ENCODE measurements around the gene CHRDL2.

The CHRDL2 gene

DNA sequence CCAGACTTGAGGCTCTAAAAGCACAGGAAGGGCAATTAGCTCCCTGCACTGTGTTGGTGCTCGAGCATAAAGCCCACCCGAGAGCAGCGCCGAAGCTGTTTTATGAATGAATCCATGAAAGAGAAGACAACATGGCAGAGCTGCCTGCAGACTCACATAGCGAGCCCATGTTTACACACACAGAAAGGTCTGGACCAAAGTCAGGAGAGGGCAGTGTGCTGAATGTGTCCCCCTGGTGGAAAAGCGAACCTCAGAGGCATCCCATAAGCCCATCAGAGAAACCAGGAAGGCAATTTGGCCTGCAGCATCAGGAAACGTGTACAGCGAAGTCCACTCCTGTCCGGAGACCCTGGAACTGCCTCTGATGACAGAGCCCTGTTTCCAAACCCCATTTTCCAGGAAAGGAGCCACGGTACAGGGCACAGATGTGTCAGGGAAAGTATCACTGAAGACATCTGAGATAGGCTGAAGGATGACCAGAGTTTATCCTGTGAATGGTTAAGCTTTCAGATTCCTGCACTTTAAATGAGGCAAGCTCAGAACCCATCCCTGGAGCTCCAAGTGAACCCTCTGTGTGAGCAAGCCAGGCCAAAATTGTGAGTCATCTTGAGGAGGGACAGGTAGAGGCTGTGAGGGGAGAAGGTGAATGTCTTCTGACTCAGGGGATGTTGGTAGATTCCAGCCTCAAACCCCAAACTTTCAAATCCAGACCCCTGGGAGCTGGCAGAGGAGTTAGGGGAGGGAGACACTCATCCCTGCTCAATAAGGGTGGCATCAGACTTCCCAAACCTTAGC is 36.9 kb downstream of the CHRDL2 start (continued):
- no peak for TF ChIP-seq SP7 (tag by site-specific recombination; IDR thresholded peaks at IDR 0.05)
- TF ChIP-seq ZNF324 (tag by site-specific recombination; IDR thresholded peaks at IDR 0.05): no peak

DNA sequence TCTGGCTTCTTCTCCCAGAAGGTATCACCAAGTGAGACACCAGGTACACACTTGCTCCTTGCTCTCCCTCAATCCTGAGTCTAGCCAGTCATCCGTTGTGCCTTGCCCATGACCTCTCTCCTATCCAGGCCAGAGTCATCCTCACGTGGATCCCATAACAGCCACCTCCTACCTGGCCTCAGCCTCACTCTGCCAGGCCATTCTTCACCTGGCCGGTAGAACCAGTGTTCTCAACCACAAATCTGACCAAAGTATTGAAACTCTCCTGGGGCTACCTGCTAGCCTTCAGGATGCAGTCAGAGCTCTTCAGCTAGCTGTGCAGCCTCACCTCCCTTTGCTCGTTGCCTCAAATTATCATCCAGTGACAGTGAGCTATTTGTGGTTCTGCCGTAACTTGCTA is 37.7 kb downstream of the CHRDL2 start:
- Histone ChIP-seq H3K36me3 (ENCODE audit: control insufficient read depth in 2 of 2, insufficient read depth in 1 of 2, low read length in 2 of 2) (no peaks in the 10 kb centered on the region), H3K4me3 (ENCODE audit: low read depth, low read length) (no peak overlapping the region), H3K27ac (ENCODE audit: extremely low read depth, low read depth, low read length) (no peak overlapping the region), H3K9me3 (ENCODE audit: control insufficient read depth, insufficient read depth, low read depth, low read length) (no peaks in the 10 kb centered on the region), H3K4me1 (ENCODE audit: control insufficient read depth, insufficient read depth, low read length) (no peaks in the 10 kb centered on the region)
- CTCF ChIA-PET: interaction anchor here (0.7 to 2.5 kb wide), 5 partner anchors 9 to 329 kb away, joined by 3 to 30 read pairs (median 3); no protein-coding TSS in a partner anchor
- POLR2A ChIA-PET: no interaction called here
- TF ChIP-seq ZBTB48 (tag by site-specific recombination; IDR thresholded peaks at IDR 0.05) (no peak), KLF17 (tag by site-specific recombination; IDR thresholded peaks at IDR 0.05) (no peak), WT1 (tag by site-specific recombination; IDR thresholded peaks at IDR 0.05) (no peak), ZNF660 (tag by site-specific recombination; IDR thresholded peaks at IDR 0.05) (no peak)

GRCh38 chr11:74691755-74692154 is 39.5 kb downstream of the CHRDL2 start:
- H3K9me3 ChIP-seq (ENCODE audit: control insufficient read depth, insufficient read depth, low read depth, low read length): no peaks in the 10 kb centered on the region
- TF ChIP-seq YY2 (tag by site-specific recombination; IDR thresholded peaks at IDR 0.05) (no peak), KLF7 (tag by site-specific recombination; IDR thresholded peaks at IDR 0.05; ENCODE audit: borderline replicate concordance) (no peak), ZNF274 (IDR thresholded peaks at IDR 0.05; ENCODE audit: low read length) (no peak), ZNF274 (tag by site-specific recombination; IDR thresholded peaks at IDR 0.05; ENCODE audit: borderline replicate concordance) (no peak), ZNF302 (tag by site-specific recombination; IDR thresholded peaks at IDR 0.05; ENCODE audit: low read depth) (no peak), KLF10 (tag by site-specific recombination; IDR thresholded peaks at IDR 0.05) (no peak), ZNF394 (tag by site-specific recombination; IDR thresholded peaks at IDR 0.05; ENCODE audit: borderline replicate concordance) (no peak), ZSCAN18 (tag by site-specific recombination; IDR thresholded peaks at IDR 0.05) (no peak)
- TF ChIP-seq, protein P1, sequence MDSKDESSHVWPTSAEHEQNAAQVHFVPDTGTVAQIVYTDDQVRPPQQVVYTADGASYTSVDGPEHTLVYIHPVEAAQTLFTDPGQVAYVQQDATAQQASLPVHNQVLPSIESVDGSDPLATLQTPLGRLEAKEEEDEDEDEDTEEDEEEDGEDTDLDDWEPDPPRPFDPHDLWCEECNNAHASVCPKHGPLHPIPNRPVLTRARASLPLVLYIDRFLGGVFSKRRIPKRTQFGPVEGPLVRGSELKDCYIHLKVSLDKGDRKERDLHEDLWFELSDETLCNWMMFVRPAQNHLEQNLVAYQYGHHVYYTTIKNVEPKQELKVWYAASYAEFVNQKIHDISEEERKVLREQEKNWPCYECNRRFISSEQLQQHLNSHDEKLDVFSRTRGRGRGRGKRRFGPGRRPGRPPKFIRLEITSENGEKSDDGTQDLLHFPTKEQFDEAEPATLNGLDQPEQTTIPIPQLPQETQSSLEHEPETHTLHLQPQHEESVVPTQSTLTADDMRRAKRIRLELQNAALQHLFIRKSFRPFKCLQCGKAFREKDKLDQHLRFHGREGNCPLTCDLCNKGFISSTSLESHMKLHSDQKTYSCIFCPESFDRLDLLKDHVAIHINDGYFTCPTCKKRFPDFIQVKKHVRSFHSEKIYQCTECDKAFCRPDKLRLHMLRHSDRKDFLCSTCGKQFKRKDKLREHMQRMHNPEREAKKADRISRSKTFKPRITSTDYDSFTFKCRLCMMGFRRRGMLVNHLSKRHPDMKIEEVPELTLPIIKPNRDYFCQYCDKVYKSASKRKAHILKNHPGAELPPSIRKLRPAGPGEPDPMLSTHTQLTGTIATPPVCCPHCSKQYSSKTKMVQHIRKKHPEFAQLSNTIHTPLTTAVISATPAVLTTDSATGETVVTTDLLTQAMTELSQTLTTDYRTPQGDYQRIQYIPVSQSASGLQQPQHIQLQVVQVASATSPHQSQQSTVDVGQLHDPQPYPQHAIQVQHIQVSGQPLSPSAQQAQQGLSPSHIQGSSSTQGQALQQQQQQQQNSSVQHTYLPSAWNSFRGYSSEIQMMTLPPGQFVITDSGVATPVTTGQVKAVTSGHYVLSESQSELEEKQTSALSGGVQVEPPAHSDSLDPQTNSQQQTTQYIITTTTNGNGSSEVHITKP (tag by site-specific recombination; IDR thresholded peaks at IDR 0.05): no peak
- TF ChIP-seq, protein P2, sequence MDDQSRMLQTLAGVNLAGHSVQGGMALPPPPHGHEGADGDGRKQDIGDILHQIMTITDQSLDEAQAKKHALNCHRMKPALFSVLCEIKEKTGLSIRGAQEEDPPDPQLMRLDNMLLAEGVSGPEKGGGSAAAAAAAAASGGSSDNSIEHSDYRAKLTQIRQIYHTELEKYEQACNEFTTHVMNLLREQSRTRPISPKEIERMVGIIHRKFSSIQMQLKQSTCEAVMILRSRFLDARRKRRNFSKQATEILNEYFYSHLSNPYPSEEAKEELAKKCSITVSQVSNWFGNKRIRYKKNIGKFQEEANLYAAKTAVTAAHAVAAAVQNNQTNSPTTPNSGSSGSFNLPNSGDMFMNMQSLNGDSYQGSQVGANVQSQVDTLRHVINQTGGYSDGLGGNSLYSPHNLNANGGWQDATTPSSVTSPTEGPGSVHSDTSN (CRISPR knock-in tag; IDR thresholded peaks at IDR 0.05): no peak
- no peaks in the 10 kb centered on the region for H3K4me1 ChIP-seq (ENCODE audit: control insufficient read depth, insufficient read depth, low read length)
- no peaks in the 10 kb centered on the region for H3K36me3 ChIP-seq (ENCODE audit: control insufficient read depth in 2 of 2, insufficient read depth in 1 of 2, low read length in 2 of 2)
- ChIA-PET POLR2A (no interaction called here), CTCF (interaction anchor here (0.6 to 1.2 kb wide), 2 partner anchors 11 to 35 kb away, joined by 3 to 4 read pairs; no protein-coding TSS in a partner anchor)
- no peak overlapping the region for H3K27ac ChIP-seq (ENCODE audit: extremely low read depth, low read depth, low read length)
- no peak overlapping the region for H3K4me3 ChIP-seq (ENCODE audit: low read depth, low read length)
